Mesothelial cell of epicardium (in vitro differentiated cells): ENCODE data around the gene VDAC2. TPM values are rescaled to one million over a fixed set of nuclear protein-coding genes. Genes with fewer than 3 reads are reported as not detected.

Experiments
- DNase-seq, 2 experiments: peaks; one replicate each; pipeline ENCODE4 v3.0.0; 2021; ENCODE audit warnings: low spot score in 2 of 2; ENCODE audit not compliant: unreplicated experiment in 2 of 2
- H3K27ac Mint-ChIP-seq: 2 replicates; pipeline ENCODE4 v1.8.0; 2021; ENCODE audit warnings: mixed read lengths
- H3K27me3 Mint-ChIP-seq: 2 replicates; pipeline ENCODE4 v1.8.0; 2021; ENCODE audit warnings: low read depth, mixed read lengths
- H3K36me3 Mint-ChIP-seq: 2 replicates; pipeline ENCODE4 v1.8.0; 2021; ENCODE audit warnings: mixed read lengths
- H3K4me1 Mint-ChIP-seq: 2 replicates; pipeline ENCODE4 v1.8.0; 2021; ENCODE audit warnings: mixed read lengths
- H3K4me3 Mint-ChIP-seq: 2 replicates; pipeline ENCODE4 v1.8.0; 2021; ENCODE audit warnings: mild to moderate bottlenecking, moderate library complexity, mixed read lengths
- H3K9me3 Mint-ChIP-seq: 2 replicates; pipeline ENCODE4 v1.8.0; 2021; ENCODE audit warnings: mixed read lengths
- CTCF ChIP-seq: fragments of 200-600 bp; sonication (generic); IDR thresholded peaks from one replicate; pipeline ENCODE4 v1.5.0; 2021; ENCODE audit warnings: antibody characterized with exemption; ENCODE audit not compliant: unreplicated experiment
- total RNA-seq: library from RNA; stranded (reverse); gene quantifications from 3 replicates; pipeline ENCODE4 v1.2.1, GENCODE V29; 2021

VDAC2 gene
- total RNA-seq, 1 donor from 2014 or later: 144 TPM

- TF ChIP-seq CTCF: no peak
- Mint-ChIP-seq H3K36me3 (peaks cover 3% of the 10 kb centered on the region), H3K27me3 (peaks cover 5% of the 10 kb centered on the region), H3K9me3 (peaks cover 8% of the 10 kb centered on the region), H3K4me3 (no peak overlapping the region), H3K27ac (no peak overlapping the region), H3K4me1 (peaks cover 5% of the 10 kb centered on the region)
- no peak for DNase-seq
These were observed 37.2 kb downstream of the VDAC2 start for GRCh38 chr10:75247797-75248196.

GRCh38 chr10:75250934-75251333, 40.3 kb downstream of the VDAC2 start:
- Mint-ChIP-seq H3K27ac (no peak overlapping the region), H3K36me3 (peaks cover 14% of the 10 kb centered on the region), H3K27me3 (no peaks in the 10 kb centered on the region), H3K4me3 (no peak overlapping the region), H3K4me1 (peaks cover under 1% of the 10 kb centered on the region), H3K9me3 (peaks cover 21% of the 10 kb centered on the region)
- no peak for DNase-seq
- no peak for TF ChIP-seq CTCF

DNA sequence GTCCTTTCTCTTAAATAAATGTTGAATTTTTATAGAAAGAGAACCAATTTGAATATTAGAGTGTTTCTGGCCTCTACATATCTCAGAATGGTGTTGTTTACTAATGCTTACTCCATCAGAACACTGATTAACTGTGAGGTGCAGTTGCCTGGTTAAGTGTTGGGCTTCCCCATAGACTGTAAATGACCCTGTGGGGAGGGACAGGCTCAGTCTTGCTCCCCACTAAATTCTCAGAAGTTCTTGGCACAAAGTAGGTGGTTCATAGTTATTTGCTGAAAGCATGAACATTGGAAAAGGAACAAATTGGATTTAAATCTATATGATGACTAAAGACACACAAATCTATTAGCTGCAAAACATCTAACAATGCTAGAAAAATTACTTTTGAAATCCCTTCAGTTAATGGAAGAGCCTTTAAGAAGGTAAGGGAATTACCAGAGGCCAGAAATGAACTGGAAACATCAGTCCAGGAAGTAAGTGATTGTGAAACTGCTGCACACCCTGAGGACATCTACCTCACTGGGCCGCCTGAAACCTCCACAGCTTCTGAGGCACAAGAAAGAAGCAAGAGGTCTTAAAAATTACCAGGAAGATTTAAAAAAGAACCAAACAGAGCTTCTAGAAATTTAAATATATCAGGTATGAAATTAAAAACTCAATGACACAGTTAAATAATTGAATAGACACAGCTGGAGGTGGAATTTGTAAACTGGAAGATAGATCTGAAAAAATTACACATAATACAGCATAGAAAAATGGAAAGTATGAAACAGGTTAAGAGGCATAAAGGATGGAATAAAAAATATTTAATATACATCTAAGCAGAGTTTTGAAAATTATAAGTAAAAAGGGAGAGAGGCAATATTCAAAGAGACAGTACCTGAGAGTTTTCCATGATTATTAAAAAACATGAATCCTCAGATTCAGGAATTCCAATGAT, 43.0 kb downstream of the VDAC2 start:
- Mint-ChIP-seq H3K27ac (no peak overlapping the region), H3K27me3 (no peaks in the 10 kb centered on the region), H3K9me3 (peaks cover 21% of the 10 kb centered on the region), H3K36me3 (peaks cover 14% of the 10 kb centered on the region), H3K4me3 (no peak overlapping the region), H3K4me1 (no peaks in the 10 kb centered on the region)
- DNase-seq: no peak
- TF ChIP-seq CTCF: no peak

- Mint-ChIP-seq H3K9me3 (peaks cover 21% of the 10 kb centered on the region), H3K4me1 (no peaks in the 10 kb centered on the region), H3K36me3 (peaks cover 14% of the 10 kb centered on the region), H3K27me3 (no peaks in the 10 kb centered on the region), H3K4me3 (no peak overlapping the region), H3K27ac (no peak overlapping the region)
- no peak for TF ChIP-seq CTCF
- no peak for DNase-seq
These were observed 44.1 kb downstream of the VDAC2 start for GRCh38 chr10:75254739-75255138.

- H3K27ac Mint-ChIP-seq: no peak overlapping the region
These were observed 50.4 kb downstream of the VDAC2 start for GRCh38 chr10:75260990-75261389.

More at GRCh38 chr10:75260990-75261389, 50.4 kb downstream of the VDAC2 start:
- no peak for TF ChIP-seq CTCF
- H3K4me3 Mint-ChIP-seq: no peak overlapping the region
- no peaks in the 10 kb centered on the region for H3K36me3 Mint-ChIP-seq
- DNase-seq: no peak
- no peaks in the 10 kb centered on the region for H3K9me3 Mint-ChIP-seq
- H3K27me3 Mint-ChIP-seq: no peaks in the 10 kb centered on the region
- H3K4me1 Mint-ChIP-seq: peaks cover 28% of the 10 kb centered on the region
